ENCODE measurements around the gene C3orf62.

DNA sequence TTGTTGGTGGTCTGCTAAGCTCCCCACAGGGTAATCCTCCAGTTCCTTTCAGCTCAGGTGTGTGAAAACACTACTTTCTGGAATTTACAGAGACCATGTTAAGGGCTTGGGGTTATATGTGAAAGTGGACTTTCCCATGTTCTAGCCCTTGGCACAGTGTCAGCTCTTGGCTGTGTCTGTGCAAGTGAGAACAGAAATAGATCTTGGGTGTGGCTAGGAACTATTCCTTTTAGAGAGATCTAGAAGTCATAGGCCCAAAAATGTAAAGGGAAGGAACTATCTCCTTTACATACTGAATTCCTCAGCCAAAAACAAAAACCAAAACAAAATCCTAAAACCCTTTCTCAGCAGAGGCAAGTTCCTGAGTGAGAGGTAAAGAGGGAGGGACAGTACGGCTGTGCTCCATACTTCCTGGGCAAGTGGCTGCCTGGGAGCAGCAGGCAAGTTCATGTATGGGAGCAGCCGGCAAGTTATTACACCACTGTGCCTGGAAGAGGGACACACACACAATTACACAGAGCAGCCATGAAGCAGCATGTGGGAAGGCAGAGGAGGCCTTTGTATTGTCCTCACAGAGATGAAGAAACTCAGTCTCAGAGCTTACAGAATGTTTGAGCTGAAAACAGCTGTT, 19.9 kb upstream of the C3orf62 start:
- no peak for TF ChIP-seq CTCF (IDR thresholded peaks at IDR 0.05; ENCODE audit: low read depth, low read length, poor library complexity, severe bottlenecking)
- no peak for TF ChIP-seq EZH2phosphoT487 (IDR thresholded peaks at IDR 0.05; ENCODE audit: borderline replicate concordance, low read length)

Data from DOHH2 (cell line).